Heart left ventricle (tissue), 16 donors: ENCODE data around the gene GNA15. TPM values are rescaled to one million over a fixed set of nuclear protein-coding genes. Genes with fewer than 3 reads are reported as not detected.
A peak's percentile ranks its signal among the peaks of the same experiment; 100 is the strongest.

Experiments
- ATAC-seq, 4 donors: fragments of 200-7000 bp; cut with Tn5 transposase; one replicate each; pipeline ENCODE4 v1.9.1; 2020 to 2022; ENCODE audit warnings: moderate library complexity in 4 of 4, mild to moderate bottlenecking in 3 of 4, moderate number of reproducible peaks in 1 of 4
- DNase-seq, 5 donors: peaks; one replicate each; pipeline ENCODE4 v3.0.0-alpha.2; 2020
- H3K27ac ChIP-seq, 12 donors: fragments of 200-600 bp; sonication (generic) in 4 of 12; one replicate each; pipeline versions ENCODE4 v1.5.0 to v1.8.0; 2016 to 2022; ENCODE audit warnings: mild to moderate bottlenecking in 2 of 12
- H3K27me3 ChIP-seq, 9 donors: fragments of 200-600 bp; sonication (generic) in 2 of 9; one replicate each; pipeline versions ENCODE4 v1.5.1 to v1.8.0; 2016 to 2022; ENCODE audit warnings: mild to moderate bottlenecking in 3 of 9
- H3K36me3 ChIP-seq, 9 donors: fragments of 200-600 bp; sonication (generic) in 2 of 9; one replicate each; pipeline versions ENCODE4 v1.5.0 to v1.8.0; 2018 to 2022; ENCODE audit warnings: mild to moderate bottlenecking in 2 of 9
- H3K4me1 ChIP-seq, 12 donors: fragments of 200-600 bp; sonication (generic) in 4 of 12; one replicate each; pipeline versions ENCODE4 v1.5.0 to v1.8.0; 2016 to 2022; ENCODE audit warnings: mild to moderate bottlenecking in 3 of 12
- H3K4me3 ChIP-seq, 12 donors: fragments of 200-600 bp; sonication (generic) in 4 of 12; one replicate each; pipeline versions ENCODE4 v1.5.0 to v1.8.0; 2017 to 2022; ENCODE audit warnings: mild to moderate bottlenecking in 9 of 12, moderate library complexity in 4 of 12
- H3K9me3 ChIP-seq, 12 donors: fragments of 200-600 bp; sonication (generic) in 4 of 12; one replicate each; pipeline versions ENCODE4 v1.5.0 to v1.8.0; 2016 to 2022; ENCODE audit warnings: mild to moderate bottlenecking in 1 of 12
- CTCF ChIP-seq, 12 donors: fragments of 200-600 bp; sonication (generic) in 4 of 12; IDR thresholded peaks; one replicate each; pipeline versions ENCODE4 v1.5.0 to v1.8.0; 2018 to 2022; ENCODE audit warnings: antibody characterized with exemption in 12 of 12, mild to moderate bottlenecking in 5 of 12
- POLR2A ChIP-seq, 2 donors: fragments of 450-650 bp; IDR thresholded peaks; one replicate each; pipeline ENCODE4 v1.6.1; 2017; ENCODE audit warnings: antibody characterized with exemption in 2 of 2, mild to moderate bottlenecking in 2 of 2, moderate library complexity in 2 of 2
- WGBS, 4 donors: extraction: QIAGEN DNeasy Blood & Tissue Kit in 2 of 4; methylation state at CpG; one replicate each; pipeline versions ENCODE4 v1.1.5 to v1.1.7; 2013 to 2018; 5-methylcytosine and 5-hydroxymethylcytosine counted together
- intact Hi-C, 10 donors: fragments of 100-400 bp; cut with DNase I; formaldehyde crosslinking; loops; one replicate each; pipeline versions ENCODE4 v1.11.1 to v1.14.2; 2022
- polyA plus RNA-seq, 2 donors: library from polyadenylated mRNA; stranded (reverse); fragments of 200-250 nt; gene quantifications; one replicate each; pipeline ENCODE4 v1.2.3, GENCODE V29; 2013
- total RNA-seq, 9 donors: library from RNA; depleted of rRNA in 2 of 9; stranded (reverse); fragments of >200 nt in 2 of 9; fragmentation: NEBNext Ultra II Directional in 3 of 9; extraction: Animal tissue kit (Norgen Biotek cat#: 25700) in 3 of 9; gene quantifications; one replicate each; pipeline versions ENCODE4 v1.1.0 to v1.2.4, GENCODE V29; 2016 to 2023
- donor health status: ischemic (EF 13 %, LVEDD 7.1; RV severe dilation, severe dysfunction).
- donor health status: healthy with polysubstance abuse.
- donor health status: DM: no; HTN: yes; CAD: no.
- donor health status: DM: no; HTN: no; CAD: no.
- donor health status: ischemic (EF 25% LVEDD 6.9; RV normal size, moderate dysfunction).
- donor health status: ischemic (EF 25% LVEDD 5.7; RV mildly dilated, moderate dysfunction).
- donor health status: healthy.
- donor health status: DM: yes; HTN: yes; CAD: no.
- donor health status: ischemic (EF 35%, LVEDD 5.7; RV mildly dilated, moderate dysfunction).
- donor health status: nonischemic (EF 11% LVEDD 7.7; RV severe dilation, severe dysfunction).
- donor health status: DM: yes; HTN: yes; CAD: no.
- donor health status: PGD.
- donor health status: ischemic (EF 29% LVEDD 5.4; RV normal size, mild dysfunction).
- donor health status: nonischemic (EF 23%, LVEDD 6.1; RV moderate dilation, normal function).

The GNA15 gene
- total and polyA plus RNA-seq, 11 donors = 0.69 to 15.2 (median 1.7) TPM

- Histone ChIP-seq H3K27me3 (peaks cover 0 to 16% (median 0%) of the 10 kb centered on the region in 9 donors), H3K4me3 (peak overlapping the region in 11 of 12 donors; percentile 36 to 100 (median 97)), H3K27ac (peak overlapping the region; percentile 89 to 98 (median 95)), H3K9me3 (no peaks in the 10 kb centered on the region), H3K36me3 (no peaks in the 10 kb centered on the region), H3K4me1 (peaks cover 29 to 78% (median 65%) of the 10 kb centered on the region in 12 donors)
- intact Hi-C loops = loop anchor here in 1 of 10 donors (10.0 kb wide), 1 partner anchor 633 kb away; no protein-coding TSS in a partner anchor
- WGBS, 4 donors = 21 to 58% (median 38%) methylated on average over 20 to 24 of the region's 24 CpGs
- TF ChIP-seq CTCF (IDR thresholded peaks at IDR 0.05) (no peak), POLR2A (IDR thresholded peaks at IDR 0.05) (no peak)
- DNase-seq = peak in 2 of 5 donors; percentile 45 to 60
- peak in 1 of 4 donors; percentile 12 for ATAC-seq
Measured at GRCh38 chr19:3097442-3097871, 38.4 kb upstream of the GNA15 start.

GRCh38 chr19:3098141-3098514 is 37.7 kb upstream of the GNA15 start:
- H3K27me3 ChIP-seq = peaks cover 0 to 16% (median 0%) of the 10 kb centered on the region in 9 donors
- WGBS, 4 donors = 22 to 51% (median 27%) methylated on average over 18 of the region's 18 CpGs
- no peaks in the 10 kb centered on the region for H3K36me3 ChIP-seq
- peak overlapping the region in 11 of 12 donors; percentile 36 to 100 (median 97) for H3K4me3 ChIP-seq
- ATAC-seq (peak in 3 of 4 donors; percentile 12 to 32 (median 16)), DNase-seq (peak in 3 of 5 donors; percentile 58 to 73 (median 63))
- TF ChIP-seq CTCF (IDR thresholded peaks at IDR 0.05) (no peak), POLR2A (IDR thresholded peaks at IDR 0.05) (no peak)
- peak overlapping the region; percentile 89 to 98 (median 95) for H3K27ac ChIP-seq
- no peaks in the 10 kb centered on the region for H3K9me3 ChIP-seq
- intact Hi-C loops = loop anchor here in 1 of 10 donors (10.0 kb wide), 1 partner anchor 633 kb away; no protein-coding TSS in a partner anchor
- H3K4me1 ChIP-seq = peaks cover 29 to 85% (median 68%) of the 10 kb centered on the region in 12 donors

- Histone ChIP-seq H3K27ac (peak overlapping the region; percentile 89 to 98 (median 95)), H3K4me3 (peak overlapping the region; percentile 13 to 100 (median 97)), H3K9me3 (no peaks in the 10 kb centered on the region), H3K4me1 (peaks cover 32 to 91% (median 74%) of the 10 kb centered on the region in 12 donors), H3K27me3 (peaks cover 0 to 16% (median 0%) of the 10 kb centered on the region in 9 donors), H3K36me3 (no peaks in the 10 kb centered on the region)
- peak; percentile 85 to 91 (median 89) for DNase-seq
- no peak for TF ChIP-seq CTCF (IDR thresholded peaks at IDR 0.05)
- TF ChIP-seq POLR2A (IDR thresholded peaks at IDR 0.05) = peak in 1 of 2 donors; percentile 58
- 8 to 23% (median 14%) methylated on average over 33 to 40 of the region's 40 CpGs for WGBS, 4 donors
- intact Hi-C loops = loop anchor here in 1 of 10 donors (10.0 kb wide), 1 partner anchor 634 kb away; no protein-coding TSS in a partner anchor
- peak; percentile 63 to 83 (median 70) for ATAC-seq
Measured at GRCh38 chr19:3098515-3099346, 37.1 kb upstream of the GNA15 start.
